Measurements from ENCODE around the gene DAPK3.

Gene DAPK3

DNA sequence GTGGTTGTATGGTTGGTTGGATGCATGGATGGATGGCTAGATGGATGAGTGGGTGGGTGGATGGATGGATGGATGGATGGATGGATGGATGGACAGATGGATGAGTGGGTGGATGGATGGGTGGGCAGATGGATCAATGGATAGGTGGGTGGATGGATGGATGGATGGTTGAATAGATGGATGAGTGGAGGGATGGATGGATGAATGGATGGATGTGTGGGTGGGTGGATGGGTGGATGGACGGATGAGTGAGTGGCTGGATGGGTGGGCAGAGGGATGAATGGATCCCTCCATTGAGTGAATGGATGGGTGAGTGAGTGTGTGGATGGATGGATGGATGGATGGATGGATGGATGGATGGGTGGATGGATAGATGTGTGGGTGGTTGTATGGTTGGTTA, 47.0 kb downstream of the DAPK3 start:
- no peak overlapping the region for H3K4me3 ChIP-seq (ENCODE audit: low read length)
- no peak for TF ChIP-seq CTCF (IDR thresholded peaks at IDR 0.05; ENCODE audit: insufficient read depth, low read depth, low read length, missing control alignments)
- DNase-seq (ENCODE audit: low read depth), result no peak

GRCh38 chr19:3923096-3923758, 47.7 kb downstream of the DAPK3 start:
- no peak for DNase-seq (ENCODE audit: low read depth)
- TF ChIP-seq CTCF (IDR thresholded peaks at IDR 0.05; ENCODE audit: insufficient read depth, low read depth, low read length, missing control alignments), result no peak
- no peak overlapping the region for H3K4me3 ChIP-seq (ENCODE audit: low read length)

GRCh38 chr19:3919793-3920192, 51.1 kb downstream of the DAPK3 start:
- DNase-seq (ENCODE audit: low read depth), result no peak
- TF ChIP-seq CTCF (IDR thresholded peaks at IDR 0.05; ENCODE audit: insufficient read depth, low read depth, low read length, missing control alignments), result no peak
- H3K4me3 ChIP-seq (ENCODE audit: low read length), result no peak overlapping the region

GRCh38 chr19:3916033-3916432, 54.9 kb downstream of the DAPK3 start:
- no peak for DNase-seq (ENCODE audit: low read depth)
- no peak for TF ChIP-seq CTCF (IDR thresholded peaks at IDR 0.05; ENCODE audit: insufficient read depth, low read depth, low read length, missing control alignments)
- H3K4me3 ChIP-seq (ENCODE audit: low read length), result no peak overlapping the region

- no peak for DNase-seq (ENCODE audit: low read depth)
- TF ChIP-seq CTCF (IDR thresholded peaks at IDR 0.05; ENCODE audit: insufficient read depth, low read depth, low read length, missing control alignments), result no peak
- no peak overlapping the region for H3K4me3 ChIP-seq (ENCODE audit: low read length)
Observed at GRCh38 chr19:3914199-3914598, 56.7 kb downstream of the DAPK3 start.

- DNase-seq (ENCODE audit: low read depth), result no peak
- no peak for TF ChIP-seq CTCF (IDR thresholded peaks at IDR 0.05; ENCODE audit: insufficient read depth, low read depth, low read length, missing control alignments)
- H3K4me3 ChIP-seq (ENCODE audit: low read length), result no peak overlapping the region
Observed at GRCh38 chr19:3910105-3910504, 60.8 kb downstream of the DAPK3 start.
